Left lung (tissue), 10 donors: ENCODE measurements around the gene C4orf36. TPM values are rescaled to one million over a fixed set of nuclear protein-coding genes. Genes with fewer than 3 reads are reported as not detected.
A peak's percentile ranks its signal among the peaks of the same experiment; 100 is the strongest.

Source experiments
- ATAC-seq: fragments of 200-7000 bp; cut with Tn5 transposase; one replicate; pipeline ENCODE4 v1.9.1; 2020; ENCODE audit warnings: moderate library complexity
- DNase-seq, 4 donors: peaks; one replicate each; pipeline ENCODE4 v3.0.0-alpha.2; 2013 to 2020
- H3K27ac ChIP-seq, 2 donors: fragments of 200-600 bp; sonication (generic) in 1 of 2; one replicate each; pipeline versions ENCODE4 v1.5.0 to v1.8.0; 2020 to 2021
- H3K27me3 ChIP-seq, 2 donors: fragments of 200-600 bp; sonication (generic) in 1 of 2; one replicate each; pipeline versions ENCODE4 v1.5.0 to v1.8.0; 2020 to 2021
- H3K36me3 ChIP-seq, 2 donors: fragments of 200-600 bp; sonication (generic) in 1 of 2; one replicate each; pipeline versions ENCODE4 v1.5.0 to v1.8.0; 2020 to 2021
- H3K4me1 ChIP-seq, 2 donors: fragments of 200-600 bp; one replicate each; pipeline ENCODE4 v1.8.0; 2021
- H3K4me3 ChIP-seq, 2 donors: fragments of 200-600 bp; sonication (generic) in 1 of 2; one replicate each; pipeline versions ENCODE4 v1.5.0 to v1.8.0; 2020 to 2021; ENCODE audit warnings: mild to moderate bottlenecking in 1 of 2
- H3K9me3 ChIP-seq, 2 donors: fragments of 200-600 bp; sonication (generic) in 1 of 2; one replicate each; pipeline versions ENCODE4 v1.5.0 to v1.8.0; 2020 to 2021
- CTCF ChIP-seq, 2 donors: fragments of 200-600 bp; sonication (generic) in 1 of 2; IDR thresholded peaks; one replicate each; pipeline versions ENCODE4 v1.5.0 to v1.8.0; 2021; ENCODE audit warnings: antibody characterized with exemption in 2 of 2
- intact Hi-C, 2 donors: fragments of 100-400 bp; cut with DNase I; formaldehyde crosslinking; loops; one replicate each; pipeline versions ENCODE4 v1.11.2 to v1.14.2; 2022
- polyA plus RNA-seq, 6 donors: library from polyadenylated mRNA; unstranded; fragments of 120-200 nt; gene quantifications; one replicate each; pipeline ENCODE4 v1.2.1, GENCODE V29; 2013; ENCODE audit not compliant: insufficient read length in 6 of 6
- total RNA-seq, 2 donors: library from RNA; stranded (reverse); fragmentation: NEBNext Ultra II Directional; extraction: Animal tissue kit (Norgen Biotek cat#: 25700); gene quantifications; one replicate each; pipeline ENCODE4 v1.2.1, GENCODE V29; 2021
- donor health status: DM: no; HTN: yes; CAD: no.
- donor health status: DM: no; HTN: no; CAD: no.

The C4orf36 gene
- total and polyA plus RNA-seq, 8 donors, result 1.7 to 11.4 (median 10.1) TPM

GRCh38 chr4:86893136-86893535, 914 bp upstream of the C4orf36 start:
- H3K27ac ChIP-seq, result peak overlapping the region in 1 of 2 donors; percentile 84
- no peak for TF ChIP-seq CTCF (IDR thresholded peaks at IDR 0.05)
- DNase-seq (no peak), ATAC-seq (no peak)
- H3K9me3 ChIP-seq, result no peaks in the 10 kb centered on the region
- H3K4me3 ChIP-seq, result no peak overlapping the region
- intact Hi-C loops, result no loop called here
- H3K4me1 ChIP-seq, result peaks cover 0 to 28% of the 10 kb centered on the region in 2 donors
- no peaks in the 10 kb centered on the region for H3K36me3 ChIP-seq
- H3K27me3 ChIP-seq, result peaks cover 0 to 18% of the 10 kb centered on the region in 2 donors

GRCh38 chr4:86892636-86892960, 376 bp upstream of the C4orf36 start:
- H3K4me3 ChIP-seq, result peak overlapping the region; percentile 60 to 84
- peaks cover 0 to 28% of the 10 kb centered on the region in 2 donors for H3K4me1 ChIP-seq
- TF ChIP-seq CTCF (IDR thresholded peaks at IDR 0.05), result no peak
- no peaks in the 10 kb centered on the region for H3K9me3 ChIP-seq
- DNase-seq (no peak), ATAC-seq (peak; percentile 11)
- intact Hi-C loops, result no loop called here
- H3K27me3 ChIP-seq, result peaks cover 0 to 18% of the 10 kb centered on the region in 2 donors
- H3K27ac ChIP-seq, result peak overlapping the region; percentile 80 to 84
- H3K36me3 ChIP-seq, result no peaks in the 10 kb centered on the region

GRCh38 chr4:86890790-86891189, 1.4 kb downstream of the C4orf36 start:
- Histone ChIP-seq H3K9me3 (no peaks in the 10 kb centered on the region), H3K27ac (peak overlapping the region; percentile 80 to 84), H3K4me3 (no peak overlapping the region), H3K27me3 (peaks cover 0 to 18% of the 10 kb centered on the region in 2 donors), H3K4me1 (peaks cover 0 to 25% of the 10 kb centered on the region in 2 donors), H3K36me3 (no peaks in the 10 kb centered on the region)
- DNase-seq, result peak in 2 of 4 donors; percentile 77 to 86
- ATAC-seq, result no peak
- intact Hi-C loops, result no loop called here
- no peak for TF ChIP-seq CTCF (IDR thresholded peaks at IDR 0.05)

- no peaks in the 10 kb centered on the region for H3K4me1 ChIP-seq
- intact Hi-C loops, result no loop called here
- H3K9me3 ChIP-seq, result peaks cover 2 to 25% of the 10 kb centered on the region in 2 donors
- no peak overlapping the region for H3K4me3 ChIP-seq
- ATAC-seq, result no peak
- H3K27ac ChIP-seq, result no peak overlapping the region
- no peaks in the 10 kb centered on the region for H3K27me3 ChIP-seq
- no peak for TF ChIP-seq CTCF (IDR thresholded peaks at IDR 0.05)
- DNase-seq, result no peak
- H3K36me3 ChIP-seq, result no peaks in the 10 kb centered on the region
These were observed 12.6 kb downstream of the C4orf36 start for GRCh38 chr4:86879641-86880040.

- H3K4me3 ChIP-seq, result no peak overlapping the region
- TF ChIP-seq CTCF (IDR thresholded peaks at IDR 0.05), result no peak
- ATAC-seq, result no peak
- H3K27me3 ChIP-seq, result no peaks in the 10 kb centered on the region
- intact Hi-C loops, result no loop called here
- peaks cover 2 to 25% of the 10 kb centered on the region in 2 donors for H3K9me3 ChIP-seq
- no peaks in the 10 kb centered on the region for H3K36me3 ChIP-seq
- no peak for DNase-seq
- H3K4me1 ChIP-seq, result no peaks in the 10 kb centered on the region
- H3K27ac ChIP-seq, result no peak overlapping the region
These were observed 13.6 kb downstream of the C4orf36 start for GRCh38 chr4:86878640-86879039.
